Limb (tissue), 2 donors: ENCODE measurements around the gene MARK1.
"Not testable (repeated sequence)": the region's sequence is repeated elsewhere in the genome, so short reads cannot be mapped to it uniquely, and the experiment has no call there.

Experiments used
- DNase-seq, 2 donors: peaks; one replicate each; pipeline ENCODE4 v3.0.0-alpha.2; 2016; ENCODE audit errors: extremely low spot score in 2 of 2

Gene MARK1

GRCh38 chr1:220605651-220606050, 77.7 kb downstream of the MARK1 start:
- not testable (repeated sequence) for DNase-seq

- DNase-seq: not testable (repeated sequence)
These were observed 83.2 kb downstream of the MARK1 start for GRCh38 chr1:220611100-220611499.

GRCh38 chr1:220616836-220617235, 88.9 kb downstream of the MARK1 start:
- DNase-seq: peak in 1 of 2 donors; percentile 16

- DNase-seq: no peak
These were observed 100.5 kb downstream of the MARK1 start for GRCh38 chr1:220628431-220628830.

GRCh38 chr1:220631238-220631815, 103.4 kb downstream of the MARK1 start:
- no peak for DNase-seq

- DNase-seq: no peak
These were observed 109.8 kb downstream of the MARK1 start for GRCh38 chr1:220637759-220638158.

GRCh38 chr1:220642285-220642684, 114.3 kb downstream of the MARK1 start:
- DNase-seq: no peak

- DNase-seq: no peak
These were observed 125.1 kb downstream of the MARK1 start for GRCh38 chr1:220652995-220653394.

GRCh38 chr1:220655509-220655908, 127.6 kb downstream of the MARK1 start:
- DNase-seq: no peak

- DNase-seq: no peak
These were observed 128.2 kb downstream of the MARK1 start for GRCh38 chr1:220655961-220656740.

- DNase-seq: no peak
These were observed 138.4 kb downstream of the MARK1 start for GRCh38 chr1:220666349-220666748.

- no peak for DNase-seq
These were observed 141.1 kb downstream of the MARK1 start for GRCh38 chr1:220669005-220669404.

- DNase-seq: no peak
These were observed 142.4 kb downstream of the MARK1 start for GRCh38 chr1:220670365-220670764.

GRCh38 chr1:220673921-220674320, 146.0 kb downstream of the MARK1 start:
- no peak for DNase-seq

- DNase-seq: no peak
These were observed 149.3 kb downstream of the MARK1 start for GRCh38 chr1:220677251-220677650.

- DNase-seq: peak in 1 of 2 donors; percentile 25
These were observed 152.2 kb downstream of the MARK1 start for GRCh38 chr1:220680085-220680687.

GRCh38 chr1:220681220-220681880, 153.4 kb downstream of the MARK1 start:
- no peak for DNase-seq

- DNase-seq: no peak
These were observed 155.1 kb downstream of the MARK1 start for GRCh38 chr1:220682901-220683576.

GRCh38 chr1:220683716-220684115, 155.8 kb downstream of the MARK1 start:
- DNase-seq: not testable (repeated sequence)

GRCh38 chr1:220684890-220685289, 157.0 kb downstream of the MARK1 start:
- DNase-seq: no peak

- DNase-seq: no peak
These were observed 157.9 kb downstream of the MARK1 start for GRCh38 chr1:220685879-220686278.

- DNase-seq: no peak
These were observed 159.9 kb downstream of the MARK1 start for GRCh38 chr1:220687809-220688208.
